Keratinocyte (primary cell): Measurements from ENCODE around the gene RBFA.

Experiments used
- CTCF ChIP-seq, 3 experiments: IDR thresholded peaks in 1 of 3; conservative IDR thresholded peaks in 1 of 3; optimal IDR thresholded peaks in 1 of 3; 2 replicates in 2 of 3; 3 replicates in 1 of 3; pipeline versions ENCODE3 to v1.5.1; 2011; ENCODE audit warnings: low read length in 3 of 3, mild to moderate bottlenecking in 3 of 3, moderate library complexity in 2 of 3, control low read depth in 1 of 3, inconsistent platforms in 1 of 3; ENCODE audit not compliant: insufficient read depth in 2 of 3; ENCODE audit errors: extremely low read depth in 1 of 3
- EZH2 ChIP-seq: IDR thresholded peaks from one replicate; pipeline ENCODE4 v1.6.1; 2012; ENCODE audit warnings: inconsistent platforms, mild to moderate bottlenecking, low read length, moderate library complexity

- TF ChIP-seq CTCF (optimal IDR thresholded peaks at IDR 0.05 in 1 of 3, IDR thresholded peaks at IDR 0.05 in 1 of 3, conservative IDR thresholded peaks at IDR 0.05 in 1 of 3; ENCODE audit: extremely low read depth in 1 of 3, insufficient read depth in 2 of 3, low read length in 3 of 3) (no peak), EZH2 (no peak)
These were observed 21.9 kb downstream of the RBFA start for GRCh38 chr18:80056095-80056494.
